Neutrophil (primary cell): ENCODE data around the gene CTBP2.

ENCODE experiments used
- H3K27ac ChIP-seq: fragments of 200-600 bp; sonication (generic); 2 replicates; pipeline ENCODE4 v1.5.1; 2016; ENCODE audit warnings: mild to moderate bottlenecking, moderate library complexity
- H3K27me3 ChIP-seq: fragments of 200-600 bp; sonication (generic); 2 replicates; pipeline ENCODE4 v1.6.0; 2016; ENCODE audit warnings: mild to moderate bottlenecking
- H3K36me3 ChIP-seq: fragments of 200-600 bp; sonication (generic); 2 replicates; pipeline ENCODE4 v1.5.1; 2017
- H3K4me1 ChIP-seq, 2 experiments: fragments of 200-600 bp in 1 of 2; sonication (generic) in 1 of 2; 1 replicate in 1 of 2; 2 replicates in 1 of 2; pipeline versions ENCODE4 v1.5.1 to v1.6.1; 2013 to 2016; ENCODE audit warnings: low read depth in 1 of 2, low read length in 1 of 2, mild to moderate bottlenecking in 1 of 2, moderate library complexity in 1 of 2; ENCODE audit not compliant: control insufficient read depth in 1 of 2, insufficient read depth in 1 of 2
- H3K4me3 ChIP-seq, 2 experiments: fragments of 200-600 bp in 1 of 2; sonication (generic) in 1 of 2; 1 replicate in 1 of 2; 2 replicates in 1 of 2; pipeline ENCODE4 v1.5.1; 2013 to 2016; ENCODE audit warnings: low read depth in 1 of 2, low read length in 1 of 2, mild to moderate bottlenecking in 1 of 2, moderate library complexity in 1 of 2
- H3K9me3 ChIP-seq: fragments of 200-600 bp; sonication (generic); 2 replicates; pipeline ENCODE4 v1.5.1; 2016
- CTCF ChIP-seq: fragments of 200-600 bp; sonication (generic); IDR thresholded peaks from 2 replicates; pipeline ENCODE4 v1.5.1; 2016; ENCODE audit warnings: antibody characterized with exemption

The CTBP2 gene

GRCh38 chr10:125021686-125022344 is 138.5 kb downstream of the CTBP2 start:
- peak overlapping the region; percentile 32 for H3K27ac ChIP-seq
- H3K4me3 ChIP-seq = no peak overlapping the region
- peaks cover 46% of the 10 kb centered on the region for H3K36me3 ChIP-seq
- no peaks in the 10 kb centered on the region for H3K27me3 ChIP-seq
- no peak for TF ChIP-seq CTCF
- no peaks in the 10 kb centered on the region for H3K9me3 ChIP-seq
- peaks cover 7 to 18% of the 10 kb centered on the region in 2 experiments for H3K4me1 ChIP-seq

- Histone ChIP-seq H3K27me3 (no peaks in the 10 kb centered on the region), H3K9me3 (no peaks in the 10 kb centered on the region), H3K4me1 (peaks cover 7 to 18% of the 10 kb centered on the region in 2 experiments), H3K27ac (no peak overlapping the region), H3K36me3 (peaks cover 43% of the 10 kb centered on the region), H3K4me3 (no peak overlapping the region)
- TF ChIP-seq CTCF = no peak
Observed at GRCh38 chr10:125020871-125021270, 139.5 kb downstream of the CTBP2 start.

GRCh38 chr10:125020386-125020785 is 140.0 kb downstream of the CTBP2 start:
- H3K36me3 ChIP-seq = peaks cover 40% of the 10 kb centered on the region

GRCh38 chr10:125018576-125019143 is 141.7 kb downstream of the CTBP2 start:
- Histone ChIP-seq H3K4me3 (no peak overlapping the region), H3K9me3 (no peaks in the 10 kb centered on the region), H3K27ac (peak overlapping the region; percentile 23), H3K36me3 (peaks cover 30% of the 10 kb centered on the region), H3K27me3 (no peaks in the 10 kb centered on the region), H3K4me1 (peaks cover 7 to 18% of the 10 kb centered on the region in 2 experiments)
- TF ChIP-seq CTCF = no peak

More at GRCh38 chr10:125020386-125020785, 140.0 kb downstream of the CTBP2 start:
- no peaks in the 10 kb centered on the region for H3K9me3 ChIP-seq
- H3K4me3 ChIP-seq = no peak overlapping the region
- H3K27ac ChIP-seq = no peak overlapping the region
- peaks cover 7 to 18% of the 10 kb centered on the region in 2 experiments for H3K4me1 ChIP-seq
- no peak for TF ChIP-seq CTCF
- H3K27me3 ChIP-seq = no peaks in the 10 kb centered on the region

GRCh38 chr10:125017547-125018298 is 142.6 kb downstream of the CTBP2 start:
- H3K4me1 ChIP-seq = peaks cover 7 to 14% of the 10 kb centered on the region in 2 experiments

More at GRCh38 chr10:125017547-125018298, 142.6 kb downstream of the CTBP2 start:
- no peaks in the 10 kb centered on the region for H3K27me3 ChIP-seq
- TF ChIP-seq CTCF = no peak
- H3K36me3 ChIP-seq = peaks cover 29% of the 10 kb centered on the region
- no peaks in the 10 kb centered on the region for H3K9me3 ChIP-seq
- no peak overlapping the region for H3K27ac ChIP-seq
- no peak overlapping the region for H3K4me3 ChIP-seq
